WERI-Rb-1 (cell line): ENCODE measurements around the gene RAD21L1.

ENCODE experiments used
- DNase-seq: peaks from one replicate; pipeline ENCODE4 v3.0.0-alpha.2; 2020
- H3K27ac ChIP-seq: fragments of 250-450 bp; sonication (Bioruptor Pico); 2 replicates; pipeline ENCODE4 v1.5.1; 2020; ENCODE audit warnings: mild to moderate bottlenecking, moderate library complexity
- H3K27me3 ChIP-seq: fragments of 250-450 bp; sonication (Bioruptor Pico); 2 replicates; pipeline ENCODE4 v1.5.1; 2021; ENCODE audit warnings: mild to moderate bottlenecking, low read depth, moderate library complexity; ENCODE audit not compliant: insufficient read depth, severe bottlenecking
- H3K36me3 ChIP-seq: fragments of 250-450 bp; sonication (Bioruptor Pico); 2 replicates; pipeline ENCODE4 v1.5.1; 2020; ENCODE audit warnings: mild to moderate bottlenecking, moderate library complexity
- H3K4me3 ChIP-seq: 2 replicates; pipeline ENCODE4 v1.5.1; 2011; ENCODE audit warnings: low read depth, mild to moderate bottlenecking, control low read depth, low read length
- H3K9me3 ChIP-seq: fragments of 250-450 bp; sonication (Bioruptor Pico); 2 replicates; pipeline ENCODE4 v1.5.1; 2021; ENCODE audit warnings: mild to moderate bottlenecking, moderate library complexity; ENCODE audit not compliant: severe bottlenecking
- CTCF ChIP-seq: IDR thresholded peaks from 2 replicates; pipeline ENCODE4 v1.5.1; 2011; ENCODE audit warnings: low read depth, mild to moderate bottlenecking, control low read depth, inconsistent platforms, low read length

RAD21L1 gene

DNA sequence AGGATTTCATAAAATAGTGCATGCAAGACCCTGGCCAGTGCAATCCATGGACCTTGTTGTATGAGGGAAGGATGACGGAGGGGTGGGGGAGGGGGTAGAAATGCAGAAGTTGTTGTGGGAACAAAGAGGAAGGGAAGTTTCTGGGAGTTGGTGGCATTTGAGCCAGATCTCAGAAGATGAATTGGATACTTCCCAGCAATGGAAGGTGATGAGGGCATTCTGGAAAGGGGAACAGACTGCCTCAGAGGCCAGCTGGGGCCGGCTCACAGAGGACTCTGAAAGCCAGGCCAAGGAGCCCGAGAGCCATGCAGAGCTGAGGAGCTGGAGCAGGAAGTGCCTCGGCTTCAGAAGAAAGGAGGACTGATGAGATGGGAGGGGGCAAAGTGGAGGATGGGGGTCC, 43.7 kb upstream of the RAD21L1 start:
- no peaks in the 10 kb centered on the region for H3K9me3 ChIP-seq
- no peak overlapping the region for H3K4me3 ChIP-seq
- TF ChIP-seq CTCF, result no peak
- no peak overlapping the region for H3K27ac ChIP-seq
- H3K27me3 ChIP-seq, result peaks cover 13% of the 10 kb centered on the region
- no peak for DNase-seq
- H3K36me3 ChIP-seq, result no peaks in the 10 kb centered on the region

GRCh38 chr20:1183153-1183552, 42.7 kb upstream of the RAD21L1 start:
- TF ChIP-seq CTCF, result no peak
- DNase-seq, result no peak
- Histone ChIP-seq H3K36me3 (no peaks in the 10 kb centered on the region), H3K27me3 (peaks cover 13% of the 10 kb centered on the region), H3K9me3 (no peaks in the 10 kb centered on the region), H3K27ac (no peak overlapping the region), H3K4me3 (no peak overlapping the region)

- H3K36me3 ChIP-seq, result no peaks in the 10 kb centered on the region
- H3K27ac ChIP-seq, result no peak overlapping the region
- peaks cover 13% of the 10 kb centered on the region for H3K27me3 ChIP-seq
- no peaks in the 10 kb centered on the region for H3K9me3 ChIP-seq
- no peak for DNase-seq
- H3K4me3 ChIP-seq, result peak overlapping the region; percentile 48
- TF ChIP-seq CTCF, result no peak
Measured at GRCh38 chr20:1184260-1184637, 41.6 kb upstream of the RAD21L1 start.

DNA sequence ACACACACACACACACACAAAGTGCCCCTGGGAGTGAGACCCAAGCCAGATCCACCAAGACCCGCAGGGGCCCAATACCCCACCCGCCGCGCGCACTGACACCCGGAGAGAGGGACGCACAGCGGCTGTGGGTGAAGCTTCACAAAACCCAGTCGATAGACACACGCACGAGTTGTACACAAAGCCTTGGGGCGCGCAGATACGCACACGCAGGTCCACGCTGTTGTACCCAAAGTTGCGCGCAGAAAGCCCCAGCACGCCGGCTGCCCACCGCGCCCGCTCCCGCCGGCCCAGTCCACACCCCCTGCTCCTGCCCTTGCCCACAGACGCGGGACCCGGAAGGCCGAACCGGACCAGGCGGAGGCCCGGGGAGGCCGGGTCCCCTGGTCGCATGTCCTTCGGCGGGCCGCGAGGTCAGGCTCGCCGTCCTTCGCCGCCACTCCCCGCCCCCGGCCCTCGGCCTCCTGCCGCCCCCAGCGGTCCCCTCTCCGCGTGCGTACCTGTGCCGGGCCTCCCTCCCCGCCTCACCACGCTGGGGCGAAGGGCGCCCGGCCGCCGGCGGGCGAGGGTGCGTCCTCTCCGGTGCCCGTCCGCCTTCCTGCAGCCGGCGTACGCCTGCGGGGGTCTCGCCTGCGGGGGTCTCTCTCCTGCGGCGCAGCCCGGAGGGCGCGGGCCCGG, 41.1 kb upstream of the RAD21L1 start, which contains the start of gene TMEM74B:
Gene TMEM74B (minus strand): TSS at position 344 of the 678 bp plus-strand sequence. CDS start 1,180 bp downstream, outside the sequence.
- no peak for TF ChIP-seq CTCF
- H3K27ac ChIP-seq, result no peak within 1 kb of the TSS
- H3K4me3 ChIP-seq, result peak within 1 kb of the TSS; percentile 48

DNA sequence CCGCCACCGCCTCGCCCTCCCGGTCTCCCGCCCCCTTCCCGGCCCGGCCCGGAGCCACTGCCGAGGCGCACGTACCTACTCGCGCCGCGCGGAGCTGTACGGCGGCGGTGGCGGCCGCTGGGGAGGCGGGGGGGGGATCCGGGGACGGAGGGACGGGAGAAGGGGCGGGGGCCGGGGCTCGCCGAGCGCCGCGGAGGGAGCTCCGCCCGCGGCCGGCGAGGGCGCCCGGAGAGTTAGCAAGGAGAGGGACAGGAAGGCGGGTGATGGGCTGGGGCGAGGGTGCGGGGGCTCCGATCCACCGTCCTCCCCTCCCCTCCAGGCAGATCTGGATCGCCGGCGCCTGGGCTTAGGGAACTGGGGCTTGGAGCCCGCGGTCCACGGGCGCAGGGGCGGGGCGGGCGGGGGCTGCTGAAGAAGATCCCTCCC, 40.5 kb upstream of the RAD21L1 start:
- H3K4me3 ChIP-seq, result peak overlapping the region; percentile 48
- no peaks in the 10 kb centered on the region for H3K9me3 ChIP-seq
- TF ChIP-seq CTCF, result no peak
- H3K27me3 ChIP-seq, result peaks cover 13% of the 10 kb centered on the region
- H3K27ac ChIP-seq, result no peak overlapping the region
- no peaks in the 10 kb centered on the region for H3K36me3 ChIP-seq
- DNase-seq, result peak; percentile 35

More for the DNA sequence above, 41.1 kb upstream of the RAD21L1 start, which contains the start of gene TMEM74B:
- peak; percentile 24 for DNase-seq
- no peaks in the 10 kb centered on the region for H3K36me3 ChIP-seq
- peaks cover 13% of the 10 kb centered on the region for H3K27me3 ChIP-seq
- H3K9me3 ChIP-seq, result no peaks in the 10 kb centered on the region
